ENCODE measurements around the gene CYTH3.

Gene CYTH3

DNA sequence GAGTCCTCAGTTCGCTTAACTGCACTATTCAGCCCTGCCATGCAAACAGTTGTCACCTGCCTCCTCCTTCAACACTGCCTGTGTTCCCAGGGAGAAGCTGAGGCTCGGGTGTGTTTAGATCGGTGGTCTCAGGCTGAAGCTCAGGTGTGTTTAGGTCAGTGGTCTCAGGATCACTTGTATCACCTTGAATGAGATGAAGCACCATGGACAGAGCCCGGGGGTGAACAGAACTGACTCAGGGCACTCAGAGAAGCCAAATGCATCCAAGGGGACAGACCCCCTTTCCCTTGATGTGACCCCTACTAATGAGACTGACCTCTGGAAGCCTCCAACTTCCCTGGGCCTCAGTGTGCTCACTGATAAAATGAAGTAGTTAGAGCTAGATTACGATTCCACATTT lies 84.0 kb downstream of the CYTH3 start:
- no peak for DNase-seq

DNA sequence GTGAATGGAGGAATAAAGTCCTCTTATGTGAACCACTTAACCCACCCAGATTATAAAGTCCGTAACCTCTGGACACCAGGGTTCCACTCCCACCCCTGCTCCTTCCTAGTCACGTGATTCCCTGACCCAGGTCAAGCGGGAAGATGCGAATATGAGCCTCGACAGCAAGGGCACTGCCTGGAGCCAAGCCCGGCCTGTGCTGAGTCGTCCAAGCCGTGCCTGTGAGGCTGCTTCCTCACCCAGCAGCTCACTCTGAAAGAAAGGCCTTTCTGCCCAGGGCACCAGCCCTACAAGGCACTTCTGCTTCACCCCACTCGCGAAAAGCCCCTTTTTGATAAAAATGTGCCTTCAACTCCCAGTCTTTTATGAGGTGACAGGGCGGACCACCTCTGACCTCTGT lies 85.8 kb downstream of the CYTH3 start:
- no peak for DNase-seq

DNA sequence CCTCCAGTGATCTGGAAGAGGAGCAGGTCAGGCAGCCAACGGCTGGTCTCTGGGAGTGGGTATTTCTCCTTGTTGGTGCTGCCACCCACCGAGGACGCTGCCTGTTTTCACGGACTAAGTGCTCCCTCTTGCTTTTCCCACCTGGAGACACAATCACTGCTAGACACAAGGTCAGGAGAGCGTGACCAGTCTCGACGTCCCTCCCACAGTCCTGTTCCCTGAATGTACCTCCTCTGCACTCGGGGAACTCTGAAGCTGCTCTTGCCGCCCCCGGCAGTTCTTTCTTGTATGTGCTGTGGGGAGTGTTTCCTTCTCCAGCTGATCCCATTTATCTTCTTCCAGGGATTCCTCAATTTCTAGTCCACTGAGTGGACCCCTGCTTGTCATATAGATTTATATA lies 89.4 kb downstream of the CYTH3 start:
- DNase-seq: no peak

DNA sequence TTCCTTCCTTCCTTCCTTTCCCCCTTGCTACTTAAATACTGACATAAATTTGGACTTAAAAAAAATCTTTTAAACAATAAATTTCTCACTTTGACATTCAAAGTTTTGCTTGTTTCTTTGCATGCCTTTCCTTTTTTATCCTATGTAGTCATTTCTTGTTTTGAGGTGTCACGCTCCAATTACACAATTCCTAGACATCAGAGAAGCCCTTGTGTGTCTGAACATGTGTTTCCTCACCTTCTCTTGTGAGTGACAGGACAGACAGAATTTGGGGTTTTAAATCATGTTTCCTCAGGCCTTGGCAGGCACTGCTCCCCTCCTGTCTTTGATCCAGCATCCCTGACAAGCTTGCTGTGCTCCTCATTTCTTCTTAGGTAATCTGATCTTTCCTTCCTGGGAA lies 91.3 kb downstream of the CYTH3 start:
- no peak for DNase-seq

- DNase-seq: no peak
Observed at GRCh38 chr7:6180344-6180725, 92.1 kb downstream of the CYTH3 start.

- DNase-seq: no peak
Observed at GRCh38 chr7:6179620-6180343, 92.6 kb downstream of the CYTH3 start.

GRCh38 chr7:6178298-6179029 lies 94.0 kb downstream of the CYTH3 start:
- DNase-seq: no peak

GRCh38 chr7:6175645-6176044 lies 96.8 kb downstream of the CYTH3 start:
- DNase-seq: no peak

- no peak for DNase-seq
Observed at GRCh38 chr7:6172910-6173295, 99.5 kb downstream of the CYTH3 start.

DNA sequence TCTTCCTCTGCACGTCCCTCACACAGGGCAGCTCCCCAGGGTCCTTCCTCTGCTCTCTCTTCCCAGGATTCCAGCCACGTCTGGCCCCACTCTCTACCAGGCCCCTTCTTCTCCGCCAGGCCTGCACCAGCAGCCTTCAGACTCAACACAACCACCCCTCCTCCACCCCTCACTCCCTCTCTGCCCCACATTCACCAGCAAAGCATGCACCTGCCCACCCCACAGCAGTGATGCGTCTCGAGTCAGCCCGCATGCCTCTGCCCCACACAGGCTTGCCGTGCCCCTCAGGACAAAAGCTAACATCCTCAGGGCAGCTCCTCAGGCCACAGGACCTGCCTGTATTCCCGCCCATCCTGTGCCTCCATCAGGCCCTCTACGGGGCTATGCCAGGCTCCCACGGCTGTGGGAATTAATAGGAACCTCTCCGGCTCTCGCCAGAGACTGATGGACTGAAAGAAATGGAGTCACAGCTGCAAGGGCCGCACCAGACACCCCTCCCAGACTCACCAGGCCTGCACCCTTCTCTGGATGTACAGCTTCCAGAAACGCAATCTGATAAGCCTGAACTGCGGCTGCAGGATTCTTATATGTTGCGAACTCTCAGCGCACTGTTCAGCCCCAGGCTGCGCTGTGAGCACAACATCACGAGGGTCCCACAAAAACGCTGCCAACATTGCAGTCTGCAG lies 100.1 kb downstream of the CYTH3 start:
- no peak for DNase-seq

GRCh38 chr7:6171532-6172223 lies 100.7 kb downstream of the CYTH3 start:
- no peak for DNase-seq

DNA sequence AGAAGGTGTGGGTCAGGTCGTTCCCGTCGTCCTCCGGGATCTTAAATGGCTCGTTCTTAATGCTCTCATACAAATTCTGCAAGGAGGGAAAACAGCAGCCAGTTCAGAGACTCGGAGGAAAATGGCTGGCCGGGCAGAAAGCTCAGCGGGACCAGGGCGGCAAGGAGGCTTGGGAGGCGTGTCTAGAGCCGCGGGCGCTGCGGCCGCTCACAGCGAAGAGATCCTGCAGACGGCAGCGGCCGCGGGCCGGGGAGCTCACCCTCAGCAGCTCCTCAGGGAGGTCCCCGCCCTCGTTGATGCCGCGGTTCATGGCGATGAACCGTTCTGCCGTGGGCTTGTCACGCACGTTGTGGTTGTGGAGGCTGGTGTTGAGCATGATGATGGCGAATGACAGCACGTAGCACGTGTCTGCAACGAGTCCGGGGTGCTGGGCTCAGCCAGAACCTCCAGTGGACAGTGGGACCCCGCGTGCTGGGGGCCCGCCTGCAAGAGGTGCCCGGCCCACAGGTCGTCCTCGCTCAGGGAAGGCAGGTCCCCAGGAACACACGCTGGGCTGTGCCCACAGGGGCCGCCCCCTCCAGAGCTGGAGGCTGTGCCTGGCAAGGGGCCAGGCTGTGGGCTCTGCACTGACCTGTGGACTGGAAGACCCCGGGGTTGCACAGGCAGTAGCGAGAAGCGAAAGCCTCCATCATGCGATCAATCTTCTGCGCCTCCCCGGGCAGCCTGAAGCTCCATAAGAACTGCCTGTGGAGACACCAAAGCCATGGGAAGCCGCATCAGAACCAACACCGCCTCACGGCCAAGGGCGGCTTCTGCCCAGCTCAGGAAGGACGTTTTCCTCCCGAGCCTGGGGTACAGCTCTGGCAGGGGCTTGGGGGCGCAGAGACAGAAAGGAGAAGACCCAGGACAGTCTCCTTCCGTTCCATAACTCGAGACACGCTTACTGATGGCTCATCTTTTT lies 101.6 kb downstream of the CYTH3 start:
- DNase-seq: no peak

GRCh38 chr7:6169805-6170520 lies 102.5 kb downstream of the CYTH3 start:
- no peak for DNase-seq

DNA sequence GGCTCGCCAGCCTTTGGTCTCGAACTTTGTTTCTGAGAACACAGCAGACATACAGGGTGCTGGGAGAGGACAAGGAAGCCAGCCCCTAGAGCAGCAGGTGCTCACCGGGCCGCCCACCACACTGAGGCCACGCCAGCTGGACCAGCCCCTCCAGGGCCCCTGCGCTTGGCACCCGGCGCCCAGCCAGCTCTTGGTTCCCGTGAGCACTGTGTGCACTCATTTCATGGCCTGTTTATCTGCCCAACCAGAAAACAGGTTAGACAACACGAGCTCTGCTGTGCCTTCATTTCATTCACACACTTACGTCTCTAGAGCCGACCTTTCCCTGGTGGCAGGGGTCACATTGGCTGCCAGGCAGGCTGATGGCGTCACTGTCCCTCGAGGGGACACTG lies 104.0 kb downstream of the CYTH3 start:
- DNase-seq: no peak

DNA sequence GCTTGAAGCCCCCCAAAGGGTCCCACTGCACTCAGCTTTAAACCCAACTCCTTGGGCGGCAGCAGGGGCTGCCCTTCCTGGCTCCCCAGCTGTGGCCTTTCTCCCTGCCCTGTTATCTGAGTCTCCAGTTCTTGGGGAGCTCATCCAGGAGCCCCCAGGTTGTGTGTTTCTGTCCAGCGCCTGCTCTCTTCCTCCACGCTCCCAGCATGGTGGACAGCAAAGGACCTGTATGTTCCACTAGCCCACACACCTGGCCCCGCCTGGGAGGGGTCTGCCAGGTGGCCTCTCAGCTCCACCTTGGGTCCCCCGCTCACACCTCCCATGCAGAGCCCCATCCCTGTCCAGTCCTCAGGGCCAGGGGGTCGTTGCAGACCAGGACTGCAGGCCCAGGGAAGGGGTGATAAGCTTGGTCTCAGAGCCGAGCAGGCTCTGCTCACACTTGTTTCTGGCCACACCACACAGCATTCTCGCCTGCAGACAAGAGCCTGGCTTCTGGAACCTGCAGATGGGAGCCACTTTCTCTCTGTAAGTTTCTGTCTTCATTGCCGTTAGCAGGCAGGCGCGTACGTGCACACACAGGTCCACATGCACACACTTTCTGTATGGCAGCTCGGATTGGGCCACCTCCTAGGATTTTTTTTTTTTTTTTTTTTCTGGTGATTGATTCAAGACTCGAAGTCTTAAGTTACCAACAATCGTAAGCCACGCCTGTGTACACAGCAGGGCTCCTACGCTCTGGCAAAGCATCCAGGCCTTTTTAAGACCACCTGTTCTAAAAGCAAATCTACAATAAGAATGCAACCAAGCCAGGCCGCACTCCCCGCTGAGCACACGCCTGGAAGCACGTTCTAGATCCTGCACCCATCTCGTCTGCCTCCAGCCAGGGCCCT lies 104.6 kb downstream of the CYTH3 start:
- DNase-seq: no peak

- no peak for DNase-seq
Observed at GRCh38 chr7:6167004-6167551, 105.3 kb downstream of the CYTH3 start.

DNA sequence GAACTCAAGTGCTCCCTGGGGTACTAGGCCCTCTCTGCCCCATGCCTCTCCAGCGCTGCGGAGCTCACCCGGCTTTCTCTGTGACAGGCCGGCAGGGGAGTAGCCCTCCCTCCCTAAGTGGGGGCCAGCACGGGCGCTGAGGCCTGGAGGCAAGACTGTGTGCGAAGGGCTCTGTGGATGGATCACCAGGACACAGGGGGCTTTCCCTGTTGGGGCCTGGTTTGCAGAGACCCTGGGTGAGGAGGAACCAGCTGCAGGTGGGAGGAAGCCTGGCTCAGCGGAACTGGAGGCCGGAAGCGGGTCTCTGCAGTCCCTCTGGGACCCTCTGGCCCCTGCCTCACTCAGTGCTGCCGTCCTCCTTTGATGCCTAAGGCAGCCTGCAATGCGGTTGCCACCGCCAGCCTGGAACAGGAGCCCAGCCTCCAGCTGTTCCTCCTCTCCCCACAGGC lies 106.0 kb downstream of the CYTH3 start:
- DNase-seq: no peak

DNA sequence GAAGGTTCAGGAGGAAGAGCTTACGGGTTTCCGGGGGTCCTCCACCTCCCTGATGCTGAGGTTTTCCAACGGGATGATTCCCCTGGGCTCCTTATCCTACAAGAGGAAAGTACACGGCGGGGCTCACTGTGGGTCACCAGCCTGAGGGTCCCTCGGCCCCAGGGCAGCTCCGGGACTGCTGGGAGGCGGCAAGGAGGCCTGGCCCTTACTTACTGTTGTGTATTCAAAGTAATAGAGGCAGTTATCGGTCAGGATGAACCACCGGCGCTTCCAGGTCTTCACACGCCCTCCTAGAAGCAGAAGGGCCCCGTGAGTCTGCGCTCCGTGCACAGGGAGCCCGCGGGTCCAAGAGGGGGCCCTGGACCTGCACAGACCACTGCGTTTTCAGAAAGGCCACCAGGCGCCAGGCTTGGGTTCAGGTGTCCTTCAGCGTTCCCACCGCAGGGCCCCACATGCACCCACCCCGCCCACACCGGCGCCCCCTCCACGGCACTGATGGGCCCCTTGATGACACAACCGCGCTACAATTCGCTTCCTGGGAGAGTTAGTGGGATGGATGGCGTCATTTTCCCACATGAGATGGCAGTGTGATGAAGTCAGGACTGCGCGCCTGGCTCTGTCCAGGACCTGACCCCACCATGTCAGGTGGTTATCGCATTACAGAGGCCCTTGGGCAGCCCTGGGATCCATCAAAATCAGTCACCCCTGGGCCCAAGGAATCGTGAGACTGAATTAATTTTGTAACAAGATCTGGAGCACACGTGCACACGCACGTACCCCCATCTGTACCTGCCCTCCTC lies 106.7 kb downstream of the CYTH3 start:
- no peak for DNase-seq

- DNase-seq: no peak
Observed at GRCh38 chr7:6165075-6165474, 107.3 kb downstream of the CYTH3 start.
